A549 (cell line): ENCODE measurements around the gene TMEM213. TPM values are rescaled to one million over a fixed set of nuclear protein-coding genes. Genes with fewer than 3 reads are reported as not detected.

Experiments used
- ATAC-seq, 2 experiments: fragments of 200-7000 bp in 1 of 2; fragments of >200 bp in 1 of 2; cut with Nextera tagmentation in 1 of 2; cut with Tn5 transposase in 1 of 2; 3 replicates each; pipeline versions ENCODE4 v1.8.0 to v1.9.1; 2018 to 2020; ENCODE audit warnings: mild to moderate bottlenecking in 1 of 2, moderate library complexity in 1 of 2
- CTCF ChIA-PET: fragments of 300-600 bp; sonication (Branson Sonifier 250); formaldehyde crosslinking; extraction: SDS; loops from one replicate; lab custom pipeline; 2021; ENCODE audit warnings: antibody characterized with exemption, inconsistent platforms; lab: Yijun Ruan, JAX
- POLR2A ChIA-PET: fragments of 350-600 bp; formaldehyde crosslinking; extraction: SDS; loops from one replicate; lab custom pipeline; 2021; ENCODE audit warnings: antibody characterized with exemption, inconsistent platforms; lab: Yijun Ruan, JAX
- DNase-seq, 2 experiments: peaks; one replicate each; pipeline versions ENCODE4 v3.0.0 to v3.0.0-alpha.2; 2011 to 2016; ENCODE audit warnings: low read depth in 1 of 2, low spot score in 1 of 2
- FAIRE-seq: peaks from 2 replicates; lab custom pipeline; 2011; peaks lifted over from hg19 to GRCh38; lab: Jason Lieb, UNC
- H3K27ac ChIP-seq, 2 experiments: fragments of >200 bp; sonication (Bioruptor Twin); formaldehyde crosslinking; 3 replicates each; pipeline ENCODE4 v1.5.1; 2016 to 2017
- H3K4me1 ChIP-seq: fragments of >200 bp; sonication (Bioruptor Twin); formaldehyde crosslinking; 3 replicates; pipeline ENCODE4 v1.6.1; 2016
- H3K4me2 ChIP-seq: fragments of >200 bp; sonication (Bioruptor Twin); formaldehyde crosslinking; 3 replicates; pipeline ENCODE4 v1.6.1; 2016
- H3K4me3 ChIP-seq: fragments of >200 bp; sonication (Bioruptor Twin); formaldehyde crosslinking; 3 replicates; pipeline ENCODE4 v1.5.1; 2016
- H3K9me3 ChIP-seq: fragments of >200 bp; sonication (Bioruptor Twin); formaldehyde crosslinking; 3 replicates; pipeline ENCODE4 v1.6.1; 2016
- CBX2 ChIP-seq: fragments of 200-600 bp; sonication (generic); IDR thresholded peaks from 2 replicates; pipeline ENCODE4 v1.6.1; 2016; ENCODE audit warnings: low read depth, mild to moderate bottlenecking, borderline replicate concordance
- CBX8 ChIP-seq: fragments of 200-600 bp; sonication (generic); IDR thresholded peaks from 2 replicates; pipeline ENCODE4 v1.6.1; 2016
- CEBPB ChIP-seq, 2 experiments: fragments of >200 bp in 1 of 2; sonication (Bioruptor Twin) in 1 of 2; formaldehyde crosslinking in 1 of 2; IDR thresholded peaks; 2 replicates each; pipeline ENCODE4 v1.6.1; 2012 to 2016
- CHD2 ChIP-seq: fragments of 150-350 bp; IDR thresholded peaks from 2 replicates; pipeline ENCODE4 v1.6.1; 2014; ENCODE audit warnings: low read length; ENCODE audit not compliant: partially characterized antibody
- CHD4 ChIP-seq: fragments of 200-600 bp; sonication (generic); IDR thresholded peaks from 2 replicates; pipeline ENCODE4 v1.6.1; 2016; ENCODE audit warnings: antibody characterized with exemption, mild to moderate bottlenecking, borderline replicate concordance
- EP300 ChIP-seq, 2 experiments: fragments of >200 bp; sonication (Bioruptor Twin); formaldehyde crosslinking; IDR thresholded peaks; 2 replicates in 1 of 2; 3 replicates in 1 of 2; pipeline ENCODE4 v1.6.1; 2016 to 2017
- ESRRA ChIP-seq: fragments of 150-350 bp; IDR thresholded peaks from 2 replicates; pipeline ENCODE4 v1.6.1; 2014; ENCODE audit warnings: mild to moderate bottlenecking, low read length, borderline replicate concordance
- FOSB ChIP-seq: fragments of 250-450 bp; sonication (Bioruptor Pico); IDR thresholded peaks from 2 replicates; pipeline ENCODE4 v1.5.0; 2020; ENCODE audit warnings: mild to moderate bottlenecking, moderate library complexity
- FOXS1 ChIP-seq: fragments of 250-450 bp; sonication (Bioruptor Pico); IDR thresholded peaks from 2 replicates; pipeline ENCODE4 v1.5.0; 2020; ENCODE audit warnings: mild to moderate bottlenecking, moderate library complexity
- GATA3 ChIP-seq: IDR thresholded peaks from 2 replicates; pipeline ENCODE4 v1.6.1; 2012; ENCODE audit warnings: borderline replicate concordance
- HDAC2 ChIP-seq: fragments of 200-600 bp; sonication (generic); IDR thresholded peaks from 2 replicates; pipeline ENCODE4 v1.6.1; 2016
- HES2 ChIP-seq: fragments of >200 bp; sonication (Bioruptor Twin); formaldehyde crosslinking; IDR thresholded peaks from 2 replicates; pipeline ENCODE4 v1.6.1; 2016
- HMGXB4 ChIP-seq: fragments of 250-450 bp; sonication (Bioruptor Pico); IDR thresholded peaks from 2 replicates; pipeline ENCODE4 v1.5.0; 2021; ENCODE audit warnings: mild to moderate bottlenecking, moderate library complexity, borderline replicate concordance
- MAZ ChIP-seq: fragments of 150-350 bp; IDR thresholded peaks from 2 replicates; pipeline ENCODE4 v1.6.1; 2014; ENCODE audit warnings: antibody characterized with exemption, low read depth, low read length, borderline replicate concordance
- MYC ChIP-seq: IDR thresholded peaks from 2 replicates; pipeline ENCODE4 v1.6.1; 2012; ENCODE audit warnings: mild to moderate bottlenecking, inconsistent platforms, low read length, improper control_type of control experiment, borderline replicate concordance
- PBX3 ChIP-seq: IDR thresholded peaks from 2 replicates; pipeline ENCODE4 v1.6.1; 2012
- RAD21 ChIP-seq, 2 experiments: fragments of >200 bp in 1 of 2; sonication (Bioruptor Twin) in 1 of 2; formaldehyde crosslinking in 1 of 2; IDR thresholded peaks in 1 of 2; conservative IDR thresholded peaks in 1 of 2; 2 replicates in 1 of 2; 3 replicates in 1 of 2; pipeline ENCODE4 v1.6.1; 2012 to 2018; ENCODE audit warnings: inconsistent platforms in 1 of 2
- SMC3 ChIP-seq: fragments of >200 bp; sonication (Bioruptor Twin); formaldehyde crosslinking; IDR thresholded peaks from 3 replicates; pipeline ENCODE4 v1.6.1; 2018; ENCODE audit warnings: inconsistent platforms
- TP53 ChIP-seq: fragments of 250-450 bp; sonication (Bioruptor Pico); IDR thresholded peaks from 2 replicates; pipeline ENCODE4 v1.5.0; 2021; ENCODE audit warnings: mild to moderate bottlenecking, moderate library complexity
- ZFP36 ChIP-seq: fragments of 450-650 bp; IDR thresholded peaks from 2 replicates; pipeline ENCODE4 v1.6.1; 2014; ENCODE audit warnings: borderline replicate concordance; ENCODE audit not compliant: partially characterized antibody
- WGBS: methylation state at CpG from one replicate; pipeline ENCODE4 v1.1.6; 2017; ENCODE audit errors: missing lambda C conversion rate; 5-methylcytosine and 5-hydroxymethylcytosine counted together
- polyA plus RNA-seq, 4 experiments: library from polyadenylated mRNA; depleted of rRNA in 3 of 4; stranded (reverse); fragments of >200 nt; fragmentation: RNase III in 1 of 4; extraction: RNeasy Plus Mini Kit Qiagen cat#74134 plus additional on column Dnase treatment in 1 of 4; gene quantifications; 2 replicates in 3 of 4; 3 replicates in 1 of 4; pipeline ENCODE4 v1.2.3, GENCODE V29; 2011 to 2017
- TF ChIP-seq, protein P1 (sequence below): fragments of 200-600 bp; sonication (generic); IDR thresholded peaks from 2 replicates; pipeline ENCODE4 v1.6.1; 2016; ENCODE audit warnings: antibody characterized with exemption, mild to moderate bottlenecking, moderate library complexity

The TMEM213 gene
- polyA plus RNA-seq, 2 of the 4 experiments (the other 2 are of a cell fraction) = not detected

GRCh38 chr7:138861051-138861450, 63.3 kb downstream of the TMEM213 start:
- H3K27ac ChIP-seq = no peak overlapping the region
- TF ChIP-seq CBX8 = no peak
- no peak for TF ChIP-seq SMC3
- no peak for TF ChIP-seq HMGXB4
- no peak for TF ChIP-seq CHD2
- TF ChIP-seq GATA3 = no peak
- no peak for TF ChIP-seq ZFP36
- no peak for TF ChIP-seq EP300 (IDR thresholded peaks at IDR 0.05)
- TF ChIP-seq FOXS1 (CRISPR knock-in tag) = no peak
- no peak for TF ChIP-seq TP53 (CRISPR knock-in tag)
- TF ChIP-seq MYC = no peak
- peaks cover 21% of the 10 kb centered on the region for H3K4me1 ChIP-seq
- no peaks in the 10 kb centered on the region for H3K9me3 ChIP-seq
- FAIRE-seq = no peak
- WGBS = 95% methylated on average over 15 of the region's 16 CpGs
- H3K4me3 ChIP-seq = no peak overlapping the region
- ChIA-PET CTCF (no interaction called here), POLR2A (no interaction called here)
- no peak overlapping the region for H3K4me2 ChIP-seq
- ATAC-seq = no peak
- DNase-seq = no peak

DNA sequence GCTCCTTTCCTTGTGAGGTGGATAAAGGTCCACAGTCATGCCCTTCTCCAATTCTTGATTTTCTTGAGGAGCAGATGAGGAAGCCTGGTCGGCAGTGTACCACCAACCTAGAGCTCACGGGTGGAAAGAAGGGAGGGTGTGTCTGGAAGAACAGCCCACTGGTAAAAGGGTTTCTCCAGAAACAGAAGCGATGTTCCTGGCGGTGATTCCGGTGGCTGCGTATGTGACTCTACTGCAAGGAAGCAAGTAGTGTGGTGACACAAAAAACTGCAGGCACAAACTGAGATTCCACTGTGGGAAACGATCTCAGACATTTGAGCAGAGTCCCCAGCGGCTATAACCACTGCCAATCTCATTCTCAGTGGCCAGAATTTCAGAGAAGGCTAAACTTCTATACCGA, 66.1 kb downstream of the TMEM213 start:
- Histone ChIP-seq H3K4me3 (no peak overlapping the region), H3K9me3 (no peaks in the 10 kb centered on the region), H3K4me2 (peak overlapping the region; percentile 48; the same call in 2 of the 3 replicates), H3K27ac (peak overlapping the region; percentile 55 to 79), H3K4me1 (peaks cover 21% of the 10 kb centered on the region)
- CTCF ChIA-PET = interaction anchor here (1.1 kb wide), 1 partner anchor 702 kb away, joined by 3 read pairs; no protein-coding TSS in a partner anchor
- DNase-seq = no peak
- WGBS = 91% methylated on average over 9 of the region's 9 CpGs
- TF ChIP-seq PBX3 (no peak), CHD4 (no peak), CHD2 (no peak), HDAC2 (no peak), RAD21 (conservative IDR thresholded peaks at IDR 0.05 in 1 of 2, IDR thresholded peaks at IDR 0.05 in 1 of 2) (no peak), FOSB (CRISPR knock-in tag) (no peak), ZFP36 (no peak), CBX2 (no peak), CBX8 (no peak), CEBPB (IDR thresholded peaks at IDR 0.05) (no peak), MAZ (no peak), HES2 (no peak), ESRRA (no peak)
- TF ChIP-seq, protein P1, sequence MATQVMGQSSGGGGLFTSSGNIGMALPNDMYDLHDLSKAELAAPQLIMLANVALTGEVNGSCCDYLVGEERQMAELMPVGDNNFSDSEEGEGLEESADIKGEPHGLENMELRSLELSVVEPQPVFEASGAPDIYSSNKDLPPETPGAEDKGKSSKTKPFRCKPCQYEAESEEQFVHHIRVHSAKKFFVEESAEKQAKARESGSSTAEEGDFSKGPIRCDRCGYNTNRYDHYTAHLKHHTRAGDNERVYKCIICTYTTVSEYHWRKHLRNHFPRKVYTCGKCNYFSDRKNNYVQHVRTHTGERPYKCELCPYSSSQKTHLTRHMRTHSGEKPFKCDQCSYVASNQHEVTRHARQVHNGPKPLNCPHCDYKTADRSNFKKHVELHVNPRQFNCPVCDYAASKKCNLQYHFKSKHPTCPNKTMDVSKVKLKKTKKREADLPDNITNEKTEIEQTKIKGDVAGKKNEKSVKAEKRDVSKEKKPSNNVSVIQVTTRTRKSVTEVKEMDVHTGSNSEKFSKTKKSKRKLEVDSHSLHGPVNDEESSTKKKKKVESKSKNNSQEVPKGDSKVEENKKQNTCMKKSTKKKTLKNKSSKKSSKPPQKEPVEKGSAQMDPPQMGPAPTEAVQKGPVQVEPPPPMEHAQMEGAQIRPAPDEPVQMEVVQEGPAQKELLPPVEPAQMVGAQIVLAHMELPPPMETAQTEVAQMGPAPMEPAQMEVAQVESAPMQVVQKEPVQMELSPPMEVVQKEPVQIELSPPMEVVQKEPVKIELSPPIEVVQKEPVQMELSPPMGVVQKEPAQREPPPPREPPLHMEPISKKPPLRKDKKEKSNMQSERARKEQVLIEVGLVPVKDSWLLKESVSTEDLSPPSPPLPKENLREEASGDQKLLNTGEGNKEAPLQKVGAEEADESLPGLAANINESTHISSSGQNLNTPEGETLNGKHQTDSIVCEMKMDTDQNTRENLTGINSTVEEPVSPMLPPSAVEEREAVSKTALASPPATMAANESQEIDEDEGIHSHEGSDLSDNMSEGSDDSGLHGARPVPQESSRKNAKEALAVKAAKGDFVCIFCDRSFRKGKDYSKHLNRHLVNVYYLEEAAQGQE = no peak
- ATAC-seq = no peak
- POLR2A ChIA-PET = no interaction called here
- no peak for FAIRE-seq
